H9 (cell line): Measurements from ENCODE around the gene ADGRL3. TPM values are rescaled to one million over a fixed set of nuclear protein-coding genes. Genes with fewer than 3 reads are reported as not detected.

Source experiments
- DNase-seq: peaks from one replicate; pipeline ENCODE4 v3.0.0-alpha.2; 2017
- H2AFZ ChIP-seq: one replicate; pipeline ENCODE4 v1.6.1; 2013; ENCODE audit warnings: mild to moderate bottlenecking, low read length, control low read depth, moderate library complexity
- H2AK5ac ChIP-seq: 2 replicates; pipeline ENCODE4 v1.6.1; 2013; ENCODE audit warnings: low read length, control low read depth, mixed read lengths; ENCODE audit not compliant: insufficient read length
- H2BK120ac ChIP-seq: one replicate; pipeline ENCODE4 v1.6.1; 2013; ENCODE audit warnings: low read depth, mild to moderate bottlenecking, low read length, control low read depth, inconsistent platforms; ENCODE audit not compliant: poor library complexity, severe bottlenecking
- H2BK12ac ChIP-seq: 2 replicates; pipeline ENCODE4 v1.6.1; 2013; ENCODE audit warnings: low read length, control low read depth, mixed read lengths, low read depth; ENCODE audit not compliant: insufficient read length
- H2BK15ac ChIP-seq: 2 replicates; pipeline ENCODE4 v1.6.1; 2013; ENCODE audit warnings: low read depth, low read length, control low read depth
- H2BK20ac ChIP-seq: one replicate; pipeline ENCODE4 v1.6.1; 2013; ENCODE audit warnings: low read depth, mild to moderate bottlenecking, low read length, control low read depth, inconsistent platforms; ENCODE audit not compliant: poor library complexity, severe bottlenecking
- H2BK5ac ChIP-seq: 2 replicates; pipeline ENCODE4 v1.6.1; 2013; ENCODE audit warnings: low read length, control low read depth, mixed read lengths; ENCODE audit not compliant: insufficient read length
- H3K14ac ChIP-seq: 2 replicates; pipeline ENCODE4 v1.6.1; 2013; ENCODE audit warnings: low read length, control low read depth; ENCODE audit not compliant: insufficient read depth
- H3K18ac ChIP-seq: 2 replicates; pipeline ENCODE4 v1.6.1; 2013; ENCODE audit warnings: low read depth, mild to moderate bottlenecking, mixed read lengths, low read length, control low read depth; ENCODE audit not compliant: insufficient read length
- H3K23ac ChIP-seq: 2 replicates; pipeline ENCODE4 v1.6.1; 2013; ENCODE audit warnings: low read length, control low read depth, mixed read lengths, low read depth; ENCODE audit not compliant: insufficient read length
- H3K23me2 ChIP-seq: 2 replicates; pipeline ENCODE4 v1.6.1; 2013; ENCODE audit warnings: low read depth, mild to moderate bottlenecking, mixed read lengths, low read length, control low read depth; ENCODE audit not compliant: insufficient read length, poor library complexity, severe bottlenecking
- H3K27ac ChIP-seq: 2 replicates; pipeline ENCODE4 v1.5.1; 2013; ENCODE audit warnings: low read length, control low read depth, mixed read lengths, low read depth; ENCODE audit not compliant: insufficient read length
- H3K27me3 ChIP-seq: 2 replicates; pipeline ENCODE4 v1.6.1; 2013; ENCODE audit warnings: low read length, control low read depth, inconsistent platforms; ENCODE audit not compliant: insufficient read depth
- H3K4ac ChIP-seq: 2 replicates; pipeline ENCODE4 v1.6.1; 2013; ENCODE audit warnings: low read depth, mild to moderate bottlenecking, control low read depth, inconsistent platforms, low read length, moderate library complexity
- H3K4me1 ChIP-seq: 2 replicates; pipeline ENCODE4 v1.6.1; 2013; ENCODE audit warnings: low read length, control low read depth, inconsistent platforms; ENCODE audit not compliant: insufficient read depth
- H3K4me2 ChIP-seq: 2 replicates; pipeline ENCODE4 v1.6.1; 2013; ENCODE audit warnings: low read length, control low read depth, mixed read lengths; ENCODE audit not compliant: insufficient read length, insufficient read depth
- H3K56ac ChIP-seq: 2 replicates; pipeline ENCODE4 v1.6.1; 2013; ENCODE audit warnings: low read depth, mild to moderate bottlenecking, mixed read lengths, low read length, control low read depth; ENCODE audit not compliant: insufficient read length
- H3K79me1 ChIP-seq: 2 replicates; pipeline ENCODE4 v1.6.1; 2013; ENCODE audit warnings: low read depth, mild to moderate bottlenecking, moderate library complexity, low read length, control low read depth, inconsistent platforms; ENCODE audit not compliant: insufficient read depth, poor library complexity, severe bottlenecking
- H3K79me2 ChIP-seq: 2 replicates; pipeline ENCODE4 v1.6.1; 2013; ENCODE audit warnings: low read length, control low read depth, inconsistent platforms; ENCODE audit not compliant: insufficient read depth
- H3K9ac ChIP-seq: 2 replicates; pipeline ENCODE4 v1.6.1; 2013; ENCODE audit warnings: low read length, control low read depth, mixed read lengths; ENCODE audit not compliant: insufficient read length; ENCODE audit errors: extremely low read depth
- H3K9me3 ChIP-seq: one replicate; pipeline ENCODE4 v1.6.1; 2013; ENCODE audit warnings: low read depth, low read length, inconsistent platforms; ENCODE audit not compliant: control insufficient read depth
- H3T11ph ChIP-seq: one replicate; pipeline ENCODE4 v1.6.1; 2013; ENCODE audit warnings: mild to moderate bottlenecking, low read length, control low read depth, inconsistent platforms
- H4K20me1 ChIP-seq: one replicate; pipeline ENCODE4 v1.6.1; 2013; ENCODE audit not compliant: control insufficient read depth, insufficient read length, insufficient read depth
- H4K5ac ChIP-seq: 2 replicates; pipeline ENCODE4 v1.6.1; 2013; ENCODE audit warnings: low read depth, mild to moderate bottlenecking, mixed read lengths, low read length, control low read depth; ENCODE audit not compliant: insufficient read length
- H4K8ac ChIP-seq: replicated peaks from 2 replicates; pipeline ENCODE4 v1.6.1; 2013; ENCODE audit warnings: low read length, control low read depth, mixed read lengths, low read depth; ENCODE audit not compliant: insufficient read length
- H4K91ac ChIP-seq: 2 replicates; pipeline ENCODE4 v1.6.1; 2013; ENCODE audit warnings: low read depth, mild to moderate bottlenecking, moderate library complexity, mixed read lengths, low read length, control low read depth; ENCODE audit not compliant: insufficient read length
- H3K27ac Mint-ChIP-seq, 3 experiments: 2 replicates in 2 of 3; 3 replicates in 1 of 3; pipeline ENCODE4 v1.8.0; 2020 to 2021; ENCODE audit warnings: mixed read lengths in 3 of 3, mild to moderate bottlenecking in 1 of 3, moderate library complexity in 1 of 3
- H3K27me3 Mint-ChIP-seq: 2 replicates; pipeline ENCODE4 v1.8.0; 2021; ENCODE audit warnings: low read depth, mild to moderate bottlenecking, moderate library complexity, mixed read lengths
- H3K36me3 Mint-ChIP-seq, 3 experiments: 2 replicates in 2 of 3; 3 replicates in 1 of 3; pipeline ENCODE4 v1.8.0; 2020 to 2021; ENCODE audit warnings: low read depth in 3 of 3, mixed read lengths in 3 of 3; ENCODE audit not compliant: insufficient read depth in 1 of 3
- H3K4me1 Mint-ChIP-seq, 2 experiments: 2 replicates each; pipeline ENCODE4 v1.8.0; 2020; ENCODE audit warnings: mixed read lengths in 2 of 2
- H3K4me3 Mint-ChIP-seq, 2 experiments: 2 replicates in 1 of 2; 3 replicates in 1 of 2; pipeline ENCODE4 v1.8.0; 2020 to 2021; ENCODE audit warnings: mild to moderate bottlenecking in 2 of 2, mixed read lengths in 2 of 2, moderate library complexity in 1 of 2
- H3K9me3 Mint-ChIP-seq, 2 experiments: 2 replicates in 1 of 2; 3 replicates in 1 of 2; pipeline ENCODE4 v1.8.0; 2020; ENCODE audit warnings: mild to moderate bottlenecking in 2 of 2, mixed read lengths in 2 of 2, moderate library complexity in 1 of 2
- WGBS: extraction: QIAGEN DNeasy Blood & Tissue Kit; methylation state at CpG from one replicate; pipeline ENCODE4 v1.1.7; 2013; ENCODE audit warnings: missing lambda C conversion rate, low lambda C conversion rate, mixed read lengths; ENCODE audit not compliant: insufficient read length; ENCODE audit errors: extremely low coverage; 5-methylcytosine and 5-hydroxymethylcytosine counted together
- total RNA-seq: library from RNA; stranded (reverse); gene quantifications from 2 replicates; pipeline ENCODE4 v1.2.1, GENCODE V29; 2021
- TF ChIP-seq, protein P1 (sequence below): fragments of 200-600 bp; sonication (generic); conservative IDR thresholded peaks from 3 replicates; pipeline ENCODE4 v1.8.0; 2021; ENCODE audit warnings: antibody characterized with exemption, mild to moderate bottlenecking

ADGRL3 gene
- total RNA-seq, 1 experiment from 2014 or later: 5.9 TPM

GRCh38 chr4:61200916-61201526 lies 895 bp downstream of the ADGRL3 start:
- Histone ChIP-seq H3K4me2 (peak overlapping the region; percentile 83), H3K27ac (no peak overlapping the region), H2AK5ac (no peak overlapping the region), H3T11ph (no peak overlapping the region), H4K5ac (no peak overlapping the region), H2BK12ac (no peak overlapping the region), H3K4ac (no peak overlapping the region), H2BK120ac (no peak overlapping the region), H2BK15ac (no peak overlapping the region), H3K23ac (no peak overlapping the region), H3K4me1 (no peaks in the 10 kb centered on the region; the same call in 1 of the 2 replicates), H2BK5ac (no peak overlapping the region), H3K14ac (no peak overlapping the region), H3K56ac (no peak overlapping the region), H4K91ac (no peak overlapping the region), H4K20me1 (peaks cover 4% of the 10 kb centered on the region), H3K18ac (no peak overlapping the region), H3K9me3 (no peaks in the 10 kb centered on the region), H3K23me2 (peaks cover 30% of the 10 kb centered on the region), H2BK20ac (no peak overlapping the region), H4K8ac (no peak overlapping the region), H3K79me1 (no peaks in the 10 kb centered on the region), H2AFZ (no peak overlapping the region), H3K9ac (peak overlapping the region; percentile 41), H3K79me2 (peaks cover 7% of the 10 kb centered on the region; the same call in 1 of the 2 replicates), H3K27me3 (peaks cover 11% of the 10 kb centered on the region; the same call in 1 of the 2 replicates)
- TF ChIP-seq, protein P1, sequence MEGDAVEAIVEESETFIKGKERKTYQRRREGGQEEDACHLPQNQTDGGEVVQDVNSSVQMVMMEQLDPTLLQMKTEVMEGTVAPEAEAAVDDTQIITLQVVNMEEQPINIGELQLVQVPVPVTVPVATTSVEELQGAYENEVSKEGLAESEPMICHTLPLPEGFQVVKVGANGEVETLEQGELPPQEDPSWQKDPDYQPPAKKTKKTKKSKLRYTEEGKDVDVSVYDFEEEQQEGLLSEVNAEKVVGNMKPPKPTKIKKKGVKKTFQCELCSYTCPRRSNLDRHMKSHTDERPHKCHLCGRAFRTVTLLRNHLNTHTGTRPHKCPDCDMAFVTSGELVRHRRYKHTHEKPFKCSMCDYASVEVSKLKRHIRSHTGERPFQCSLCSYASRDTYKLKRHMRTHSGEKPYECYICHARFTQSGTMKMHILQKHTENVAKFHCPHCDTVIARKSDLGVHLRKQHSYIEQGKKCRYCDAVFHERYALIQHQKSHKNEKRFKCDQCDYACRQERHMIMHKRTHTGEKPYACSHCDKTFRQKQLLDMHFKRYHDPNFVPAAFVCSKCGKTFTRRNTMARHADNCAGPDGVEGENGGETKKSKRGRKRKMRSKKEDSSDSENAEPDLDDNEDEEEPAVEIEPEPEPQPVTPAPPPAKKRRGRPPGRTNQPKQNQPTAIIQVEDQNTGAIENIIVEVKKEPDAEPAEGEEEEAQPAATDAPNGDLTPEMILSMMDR: no peak
- Mint-ChIP-seq H3K36me3 (no peaks in the 10 kb centered on the region; a peak in 1 of 7 replicates), H3K9me3 (peaks cover 0 to 5% of the 10 kb centered on the region in 2 experiments; a peak in 2 of 5 replicates), H3K27ac (peak overlapping the region in 1 of 3 experiments; percentile 83; a peak in 1 of 7 replicates), H3K27me3 (peaks cover 82% of the 10 kb centered on the region), H3K4me3 (peak overlapping the region; percentile 89 to 100), H3K4me1 (peaks cover 38 to 40% of the 10 kb centered on the region in 2 experiments)
- WGBS: no CpG with 5 or more reads among the region's 41 CpGs
- peak; percentile 52 for DNase-seq
